ENCODE results near the gene ACOT7. TPM values are rescaled to one million over a fixed set of nuclear protein-coding genes. Genes with fewer than 3 reads are reported as not detected.

The ACOT7 gene
- total RNA-seq, 6 donors from 2014 or later: 8.2 to 33.4 (median 26.5) TPM

DNA sequence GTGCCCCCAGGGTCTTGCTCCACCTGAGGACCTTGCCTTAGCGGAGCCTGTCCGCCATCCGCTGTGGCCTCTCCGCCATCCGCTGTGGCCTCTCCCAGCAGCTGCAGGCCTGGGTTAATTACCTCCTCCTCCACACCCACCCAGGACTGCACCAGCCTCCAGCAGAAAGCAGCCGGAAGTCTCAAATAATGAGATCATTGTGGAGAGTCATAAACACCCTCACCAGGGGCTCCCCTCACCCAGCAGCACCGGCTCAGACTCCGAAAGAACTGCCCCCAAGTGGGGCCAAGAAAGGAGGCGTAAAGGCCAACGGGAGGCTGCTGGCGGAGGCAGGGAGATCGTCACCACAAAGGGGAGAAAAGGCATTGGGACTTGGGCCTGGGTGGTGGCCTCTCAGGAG lies 122.0 kb downstream of the ACOT7 start:
- WGBS, 2 donors: 85% methylated on average over 12 of the region's 12 CpGs
- Histone ChIP-seq H3K27me3 (no peaks in the 10 kb centered on the region), H3K4me3 (no peak overlapping the region), H3K36me3 (no peaks in the 10 kb centered on the region), H3K9me3 (no peaks in the 10 kb centered on the region), H3K27ac (no peak overlapping the region), H3K4me1 (no peaks in the 10 kb centered on the region)
- no peak for TF ChIP-seq POLR2AphosphoS5 (IDR thresholded peaks at IDR 0.05)
- no peak for TF ChIP-seq POLR2A (IDR thresholded peaks at IDR 0.05)
- TF ChIP-seq EP300 (IDR thresholded peaks at IDR 0.05): no peak
- no peak for DNase-seq
- no peak for ATAC-seq (ENCODE audit: low FRiP score in 2 of 2)

DNA sequence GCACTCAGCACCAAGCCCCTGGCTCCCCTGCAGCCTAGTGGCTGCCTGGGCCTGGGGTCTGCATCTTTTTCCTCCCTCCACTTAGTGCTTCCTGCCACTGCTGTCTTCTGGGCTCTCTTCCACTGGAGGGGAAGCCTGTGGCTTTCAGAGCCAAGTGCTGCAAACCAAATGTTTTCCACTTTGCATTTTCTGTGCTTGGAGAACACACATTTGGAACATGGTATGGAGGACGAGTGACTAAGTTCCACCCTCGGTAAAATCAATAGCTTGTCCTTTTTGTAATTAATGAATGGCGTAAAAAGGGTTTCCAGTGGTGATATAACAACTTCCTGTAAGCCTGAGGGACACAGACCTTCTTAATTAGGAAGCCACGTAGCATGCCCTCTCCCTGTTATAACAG lies 122.6 kb downstream of the ACOT7 start:
- H3K27me3 ChIP-seq: no peaks in the 10 kb centered on the region
- no peaks in the 10 kb centered on the region for H3K9me3 ChIP-seq
- no peaks in the 10 kb centered on the region for H3K36me3 ChIP-seq
- H3K4me1 ChIP-seq: no peaks in the 10 kb centered on the region
- ATAC-seq (ENCODE audit: low FRiP score in 2 of 2) (no peak), DNase-seq (no peak)
- no peak overlapping the region for H3K27ac ChIP-seq
- no peak overlapping the region for H3K4me3 ChIP-seq
- TF ChIP-seq POLR2AphosphoS5 (IDR thresholded peaks at IDR 0.05): no peak
- 66 to 71% methylated on average over 4 of the region's 4 CpGs for WGBS, 2 donors

DNA sequence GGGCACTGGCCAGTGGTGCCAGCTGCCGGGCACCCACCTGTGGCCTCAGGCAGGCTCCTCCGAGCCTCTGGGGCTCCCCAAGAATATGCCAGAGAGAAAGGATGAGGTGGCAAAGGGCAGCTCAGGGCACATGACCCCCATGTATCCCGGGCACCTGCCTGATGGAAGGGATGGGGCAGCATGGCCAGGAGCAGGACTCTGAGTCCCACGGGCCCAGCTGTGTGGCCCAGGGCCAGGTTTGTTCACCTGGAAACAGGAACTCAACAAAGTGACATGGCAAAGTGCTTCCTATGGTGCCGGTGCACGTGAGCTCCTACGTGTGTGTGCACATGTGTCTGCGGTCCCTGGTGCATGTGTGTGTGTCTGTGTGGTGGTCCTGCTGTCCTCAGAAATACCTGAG lies 123.2 kb downstream of the ACOT7 start:
- no peak for DNase-seq
- no peaks in the 10 kb centered on the region for H3K9me3 ChIP-seq
- 61 to 86% methylated on average over 2 to 7 of the region's 8 CpGs for WGBS, 2 donors
- no peaks in the 10 kb centered on the region for H3K4me1 ChIP-seq
- H3K27ac ChIP-seq: no peak overlapping the region
- TF ChIP-seq EP300 (IDR thresholded peaks at IDR 0.05): no peak
- TF ChIP-seq POLR2AphosphoS5 (IDR thresholded peaks at IDR 0.05): no peak
- no peak for TF ChIP-seq POLR2A (IDR thresholded peaks at IDR 0.05)
- TF ChIP-seq, protein P1, sequence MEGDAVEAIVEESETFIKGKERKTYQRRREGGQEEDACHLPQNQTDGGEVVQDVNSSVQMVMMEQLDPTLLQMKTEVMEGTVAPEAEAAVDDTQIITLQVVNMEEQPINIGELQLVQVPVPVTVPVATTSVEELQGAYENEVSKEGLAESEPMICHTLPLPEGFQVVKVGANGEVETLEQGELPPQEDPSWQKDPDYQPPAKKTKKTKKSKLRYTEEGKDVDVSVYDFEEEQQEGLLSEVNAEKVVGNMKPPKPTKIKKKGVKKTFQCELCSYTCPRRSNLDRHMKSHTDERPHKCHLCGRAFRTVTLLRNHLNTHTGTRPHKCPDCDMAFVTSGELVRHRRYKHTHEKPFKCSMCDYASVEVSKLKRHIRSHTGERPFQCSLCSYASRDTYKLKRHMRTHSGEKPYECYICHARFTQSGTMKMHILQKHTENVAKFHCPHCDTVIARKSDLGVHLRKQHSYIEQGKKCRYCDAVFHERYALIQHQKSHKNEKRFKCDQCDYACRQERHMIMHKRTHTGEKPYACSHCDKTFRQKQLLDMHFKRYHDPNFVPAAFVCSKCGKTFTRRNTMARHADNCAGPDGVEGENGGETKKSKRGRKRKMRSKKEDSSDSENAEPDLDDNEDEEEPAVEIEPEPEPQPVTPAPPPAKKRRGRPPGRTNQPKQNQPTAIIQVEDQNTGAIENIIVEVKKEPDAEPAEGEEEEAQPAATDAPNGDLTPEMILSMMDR (IDR thresholded peaks at IDR 0.05): no peak
- no peaks in the 10 kb centered on the region for H3K27me3 ChIP-seq
- H3K4me3 ChIP-seq: no peak overlapping the region
- H3K36me3 ChIP-seq: no peaks in the 10 kb centered on the region
- ATAC-seq (ENCODE audit: low FRiP score in 2 of 2): no peak

DNA sequence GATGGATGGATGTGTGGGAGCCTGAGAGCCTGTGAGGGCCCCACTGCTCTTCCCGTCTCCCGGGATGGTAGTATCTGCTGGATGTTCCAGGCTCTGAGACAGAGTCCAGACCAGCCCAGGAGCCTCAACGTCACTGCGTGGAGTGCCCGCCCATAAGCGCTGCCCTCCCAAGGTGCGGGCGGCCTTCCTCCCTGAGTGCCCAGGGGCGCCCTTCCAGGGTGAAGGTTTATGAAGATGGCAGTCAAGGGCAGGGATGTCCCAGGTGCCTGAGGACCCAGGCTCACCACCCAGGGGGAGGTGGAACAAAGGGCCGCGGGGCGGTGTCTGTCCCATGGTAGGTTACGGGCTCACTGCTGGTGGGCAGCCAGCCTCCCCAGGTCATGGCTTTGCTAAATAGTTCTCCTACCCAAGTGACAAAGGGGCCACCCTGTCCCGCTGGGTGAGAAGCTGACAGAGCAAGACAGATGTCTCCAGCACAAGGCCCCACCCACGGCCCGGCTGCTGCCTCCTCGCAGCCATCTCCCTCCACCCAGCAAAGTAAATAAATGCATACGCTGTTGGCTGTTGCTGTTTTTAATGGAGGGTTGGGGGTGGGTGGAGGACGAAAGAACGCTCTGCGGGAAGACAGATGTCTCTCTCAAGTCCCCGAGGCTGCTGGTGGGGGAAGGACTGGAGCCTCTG lies 123.7 kb downstream of the ACOT7 start:
- no peak overlapping the region for H3K27ac ChIP-seq

DNA sequence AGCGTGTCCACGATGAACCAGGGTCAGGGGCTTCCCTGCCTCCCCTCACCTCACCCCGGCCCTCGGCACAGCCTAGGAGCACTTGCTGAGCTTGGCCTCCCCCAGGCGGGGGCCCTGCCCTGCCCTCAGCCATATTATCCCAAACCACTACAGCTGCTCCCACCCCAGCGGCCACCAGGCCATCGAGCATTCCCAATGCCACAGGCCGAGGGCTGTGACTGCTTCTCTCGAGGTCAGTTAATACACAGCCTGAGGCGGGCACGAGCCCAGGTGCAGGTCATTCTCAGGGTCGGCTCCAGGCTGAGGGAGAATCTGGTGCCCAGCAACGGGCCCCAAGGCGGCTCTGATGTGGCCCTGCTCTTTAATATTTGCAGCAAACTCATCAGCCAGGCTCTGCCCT lies 124.3 kb downstream of the ACOT7 start:
- Histone ChIP-seq H3K27ac (no peak overlapping the region), H3K36me3 (no peaks in the 10 kb centered on the region), H3K9me3 (no peaks in the 10 kb centered on the region), H3K27me3 (no peaks in the 10 kb centered on the region), H3K4me3 (no peak overlapping the region), H3K4me1 (peaks cover 0 to 2% (median 0%) of the 10 kb centered on the region in 4 donors)
- no peak for ATAC-seq (ENCODE audit: low FRiP score in 2 of 2)
- no peak for DNase-seq
- WGBS, 2 donors: 93% methylated on average over 14 of the region's 14 CpGs; no CpG with 5 or more reads in 1 of the 2 donors
- TF ChIP-seq POLR2A (IDR thresholded peaks at IDR 0.05) (no peak), POLR2AphosphoS5 (IDR thresholded peaks at IDR 0.05) (no peak), EP300 (IDR thresholded peaks at IDR 0.05) (no peak)
- TF ChIP-seq, protein P1 (IDR thresholded peaks at IDR 0.05): no peak

More for the DNA sequence above, 123.7 kb downstream of the ACOT7 start:
- no peak for ATAC-seq (ENCODE audit: low FRiP score in 2 of 2)
- DNase-seq: peak in 1 of 2 donors; percentile 57
- H3K9me3 ChIP-seq: no peaks in the 10 kb centered on the region
- peaks cover 0 to under 1% (median 0%) of the 10 kb centered on the region in 4 donors for H3K4me1 ChIP-seq
- no peaks in the 10 kb centered on the region for H3K27me3 ChIP-seq
- WGBS, 2 donors: 69 to 87% methylated on average over 12 to 22 of the region's 22 CpGs
- TF ChIP-seq EP300 (IDR thresholded peaks at IDR 0.05) (no peak), POLR2A (IDR thresholded peaks at IDR 0.05) (no peak), POLR2AphosphoS5 (IDR thresholded peaks at IDR 0.05) (no peak)
- TF ChIP-seq, protein P1 (IDR thresholded peaks at IDR 0.05): no peak
- no peaks in the 10 kb centered on the region for H3K36me3 ChIP-seq
- H3K4me3 ChIP-seq: no peak overlapping the region

DNA sequence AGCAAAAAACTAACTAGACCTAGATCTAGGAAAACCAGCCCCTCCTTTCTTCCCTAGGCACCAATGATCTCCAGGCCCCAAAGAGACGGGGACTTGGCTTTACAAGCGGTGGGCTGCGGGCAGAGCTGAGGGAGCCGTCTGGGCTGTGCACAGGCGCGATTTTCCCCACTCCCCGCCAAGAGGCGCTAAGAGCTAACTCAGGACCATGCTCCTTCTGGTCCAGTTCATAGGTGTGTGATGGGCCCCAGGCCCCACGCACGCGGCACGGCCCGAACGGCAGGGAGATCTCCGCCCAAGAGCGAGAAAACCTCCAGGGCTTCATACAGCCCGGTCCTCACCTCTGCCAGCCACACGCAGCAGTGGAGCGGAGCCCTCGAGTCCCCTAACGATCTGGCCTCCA lies 125.2 kb downstream of the ACOT7 start:
- no peak overlapping the region for H3K27ac ChIP-seq
- DNase-seq (no peak), ATAC-seq (ENCODE audit: low FRiP score in 2 of 2) (no peak)
- WGBS, 2 donors: 81 to 86% methylated on average over 14 to 21 of the region's 21 CpGs
- no peaks in the 10 kb centered on the region for H3K9me3 ChIP-seq
- H3K27me3 ChIP-seq: no peaks in the 10 kb centered on the region
- no peaks in the 10 kb centered on the region for H3K36me3 ChIP-seq
- H3K4me3 ChIP-seq: no peak overlapping the region
- no peak for TF ChIP-seq POLR2AphosphoS5 (IDR thresholded peaks at IDR 0.05)
- TF ChIP-seq EP300 (IDR thresholded peaks at IDR 0.05): no peak
- TF ChIP-seq, protein P1 (IDR thresholded peaks at IDR 0.05): no peak
- no peak for TF ChIP-seq POLR2A (IDR thresholded peaks at IDR 0.05)
- peaks cover 0 to 8% (median 0%) of the 10 kb centered on the region in 4 donors for H3K4me1 ChIP-seq
